Omental fat pad (tissue), 4 donors: ENCODE measurements around the gene MOV10L1. TPM values are rescaled to one million over a fixed set of nuclear protein-coding genes. Genes with fewer than 3 reads are reported as not detected.

Source experiments
- ATAC-seq: fragments of 150-250 bp; one replicate; pipeline ENCODE4 v1.9.1; 2016; ENCODE audit warnings: mild to moderate bottlenecking, moderate library complexity; ENCODE audit not compliant: low FRiP score
- DNase-seq: peaks from one replicate; pipeline ENCODE4 v3.0.0-alpha.2; 2019; ENCODE audit warnings: low spot score
- CTCF ChIP-seq, 3 donors: fragments of 450-650 bp; IDR thresholded peaks; one replicate each; pipeline ENCODE4 v1.5.1; 2016 to 2017; ENCODE audit warnings: antibody characterized with exemption in 3 of 3, mild to moderate bottlenecking in 3 of 3, moderate library complexity in 2 of 3
- total RNA-seq, 4 donors: library from RNA; depleted of rRNA; stranded (reverse); fragments of >200 nt; gene quantifications; one replicate each; pipeline ENCODE4 v1.1.0, GENCODE V29; 2016

MOV10L1 gene
- total RNA-seq, 4 donors from 2014 or later, result 0.36 to 2.5 (median 0.97) TPM

- DNase-seq (no peak), ATAC-seq (no peak)
- no peak for TF ChIP-seq CTCF (IDR thresholded peaks at IDR 0.05)
These were observed 35.9 kb upstream of the MOV10L1 start for GRCh38 chr22:50053861-50054260.

GRCh38 chr22:50056214-50056972 lies 33.4 kb upstream of the MOV10L1 start:
- TF ChIP-seq CTCF (IDR thresholded peaks at IDR 0.05), result no peak
- DNase-seq (no peak), ATAC-seq (no peak)

GRCh38 chr22:50057278-50058060 lies 32.3 kb upstream of the MOV10L1 start:
- TF ChIP-seq CTCF (IDR thresholded peaks at IDR 0.05), result no peak
- ATAC-seq (no peak), DNase-seq (no peak)

GRCh38 chr22:50058061-50058905 lies 31.5 kb upstream of the MOV10L1 start, which contains the start of gene TTLL8:
Gene TTLL8, minus strand, starts transcription at chr22:50058298.
- TF ChIP-seq CTCF (IDR thresholded peaks at IDR 0.05), result no peak

GRCh38 chr22:50058906-50059880 lies 30.6 kb upstream of the MOV10L1 start:
- DNase-seq (no peak), ATAC-seq (no peak)
- TF ChIP-seq CTCF (IDR thresholded peaks at IDR 0.05), result no peak

More at GRCh38 chr22:50058061-50058905, 31.5 kb upstream of the MOV10L1 start, which contains the start of gene TTLL8:
- ATAC-seq (no peak), DNase-seq (no peak)

- TF ChIP-seq CTCF (IDR thresholded peaks at IDR 0.05), result no peak
- DNase-seq (no peak), ATAC-seq (no peak)
These were observed 29.9 kb upstream of the MOV10L1 start for GRCh38 chr22:50059881-50060262.
